HUES48 (cell line): Measurements from ENCODE around the gene ARHGAP23.
A peak's percentile ranks its signal among the peaks of the same experiment; 100 is the strongest.

Experiments used
- H3K27ac ChIP-seq: one replicate; pipeline ENCODE4 v1.7.0; 2013; ENCODE audit warnings: low read depth, low read length, inconsistent platforms
- H3K27me3 ChIP-seq: 2 replicates; pipeline ENCODE4 v1.6.1; 2013; ENCODE audit warnings: mild to moderate bottlenecking, low read length; ENCODE audit not compliant: control insufficient read depth, insufficient read depth
- H3K36me3 ChIP-seq: 2 replicates; pipeline ENCODE4 v1.6.1; 2013; ENCODE audit warnings: low read length; ENCODE audit not compliant: control insufficient read depth, insufficient read depth
- H3K4me1 ChIP-seq: 2 replicates; pipeline ENCODE4 v1.6.1; 2013; ENCODE audit warnings: mild to moderate bottlenecking, low read length; ENCODE audit not compliant: control insufficient read depth, insufficient read depth
- H3K4me3 ChIP-seq: 2 replicates; pipeline ENCODE4 v1.5.1; 2013; ENCODE audit warnings: mild to moderate bottlenecking, low read depth, low read length
- H3K9ac ChIP-seq: 2 replicates; pipeline ENCODE4 v1.6.1; 2013; ENCODE audit warnings: mild to moderate bottlenecking, low read depth, low read length, moderate library complexity
- H3K9me3 ChIP-seq: 2 replicates; pipeline ENCODE4 v1.6.1; 2013; ENCODE audit warnings: low read length; ENCODE audit not compliant: control insufficient read depth, insufficient read depth

ARHGAP23 gene

DNA sequence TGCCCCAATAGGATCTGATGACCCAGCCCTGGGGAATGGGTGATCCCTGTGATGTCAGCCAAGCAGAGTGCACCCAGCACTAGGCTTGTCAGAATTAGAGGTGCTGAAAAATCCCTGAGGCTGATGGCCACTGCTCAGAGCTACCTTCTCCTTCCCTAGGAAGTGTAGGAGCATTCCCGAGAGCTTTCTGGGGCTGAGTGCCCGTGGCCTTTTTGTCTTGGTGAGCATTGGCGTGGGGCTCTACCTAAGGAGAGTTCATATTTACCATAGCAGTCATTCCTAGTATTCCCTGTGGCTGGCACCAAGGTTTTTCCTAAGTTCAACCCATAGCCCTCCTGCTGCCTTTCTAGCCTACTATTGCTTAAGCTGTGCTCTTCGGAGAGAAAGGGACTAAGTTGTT, 22.6 kb upstream of the ARHGAP23 start:
- peaks cover 14% of the 10 kb centered on the region; the same call in 1 of the 2 replicates for H3K36me3 ChIP-seq
- no peak overlapping the region for H3K9ac ChIP-seq
- no peak overlapping the region for H3K27ac ChIP-seq
- peaks cover 23% of the 10 kb centered on the region for H3K4me1 ChIP-seq
- no peaks in the 10 kb centered on the region for H3K9me3 ChIP-seq
- H3K4me3 ChIP-seq = no peak overlapping the region
- H3K27me3 ChIP-seq = no peaks in the 10 kb centered on the region

DNA sequence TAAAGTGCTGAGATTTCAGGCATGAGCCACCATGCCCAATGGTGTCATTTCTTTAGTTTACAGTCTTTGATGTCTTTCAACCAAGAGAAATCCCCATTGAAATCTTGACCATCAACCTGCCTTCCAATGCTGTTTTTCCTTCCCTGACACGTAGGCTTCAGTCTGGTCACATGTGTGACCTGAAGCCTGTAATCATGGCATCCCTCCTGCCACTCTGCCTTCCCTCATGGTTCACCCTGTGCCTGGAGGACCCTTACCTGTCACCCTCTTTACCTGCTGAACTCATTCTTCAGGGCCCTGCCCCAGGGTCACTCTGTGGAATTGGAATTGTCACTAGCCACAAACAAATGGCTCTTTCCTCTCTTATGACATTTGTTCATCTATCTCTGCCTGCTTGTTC, 18.1 kb upstream of the ARHGAP23 start:
- Histone ChIP-seq H3K9ac (no peak overlapping the region), H3K27me3 (no peaks in the 10 kb centered on the region), H3K27ac (no peak overlapping the region), H3K4me3 (no peak overlapping the region), H3K36me3 (no peaks in the 10 kb centered on the region), H3K4me1 (peaks cover 4% of the 10 kb centered on the region), H3K9me3 (no peaks in the 10 kb centered on the region)

DNA sequence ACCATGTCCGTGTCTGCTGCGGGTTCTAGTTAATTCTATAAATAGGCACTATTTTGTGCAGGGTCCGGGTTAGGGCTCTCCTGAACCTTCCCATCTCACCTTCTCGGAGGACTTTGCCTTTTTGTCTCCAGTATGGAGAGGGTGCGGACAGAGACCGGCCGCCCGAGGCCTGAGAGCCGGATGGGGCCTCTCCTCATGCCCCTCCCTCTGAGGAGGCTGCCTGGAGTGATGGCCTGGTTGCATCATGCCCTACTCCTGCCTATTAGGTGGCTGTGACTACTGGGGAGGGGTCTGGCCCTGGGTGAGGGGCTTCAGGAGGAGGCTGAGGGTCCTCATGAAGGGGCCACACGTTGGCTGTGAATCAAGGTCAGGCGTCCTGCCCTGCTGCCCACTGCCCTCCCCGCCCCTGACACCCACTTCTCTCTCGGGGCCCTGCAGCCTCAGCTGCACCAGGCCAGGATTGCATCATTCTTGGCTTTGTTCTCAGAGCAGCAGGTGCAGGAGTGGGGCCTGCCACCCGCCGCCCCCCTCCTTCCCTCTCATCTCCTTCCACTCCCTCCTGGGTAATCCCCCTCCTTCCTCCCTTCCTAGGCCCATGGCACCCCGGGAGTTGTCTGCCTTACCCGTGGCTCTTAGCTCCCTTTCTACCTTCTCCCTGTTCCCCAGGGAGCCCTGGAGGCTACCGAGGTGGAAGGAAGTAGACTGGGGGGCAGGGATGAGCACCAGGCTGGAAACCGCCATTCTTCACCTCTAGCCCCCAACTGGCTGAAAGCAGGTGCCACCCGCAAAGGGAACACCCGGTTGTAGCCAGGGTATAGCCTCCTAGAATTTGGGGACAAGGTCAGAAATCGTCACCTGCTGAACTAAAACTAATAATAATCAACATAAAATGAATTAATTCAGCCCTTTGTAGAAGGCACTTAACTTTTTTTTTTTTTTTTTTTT, 12.7 kb upstream of the ARHGAP23 start:
- Histone ChIP-seq H3K9ac (peak overlapping the region; percentile 84), H3K4me3 (peak overlapping the region; percentile 45), H3K27me3 (peaks cover 24% of the 10 kb centered on the region), H3K4me1 (peaks cover 40% of the 10 kb centered on the region), H3K36me3 (no peaks in the 10 kb centered on the region), H3K27ac (peak overlapping the region; percentile 90), H3K9me3 (no peaks in the 10 kb centered on the region)

DNA sequence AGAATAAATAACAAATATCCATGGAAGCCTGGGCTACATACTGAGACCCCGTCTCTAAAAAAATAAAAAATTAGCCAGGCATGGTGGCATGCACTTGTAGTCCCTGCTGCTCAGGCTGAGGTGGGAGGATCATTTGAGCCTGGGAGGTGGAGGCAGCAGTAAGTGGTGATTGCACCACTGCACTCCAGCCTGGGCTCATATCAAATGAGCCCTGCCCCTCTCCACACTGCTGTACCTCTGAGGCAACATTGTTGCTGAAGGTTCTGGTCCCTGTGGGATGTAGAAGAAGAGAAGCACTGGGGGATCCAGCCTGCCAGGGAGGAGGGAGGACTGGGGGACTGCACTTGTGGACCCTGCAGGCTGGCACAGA, 11.4 kb upstream of the ARHGAP23 start:
- Histone ChIP-seq H3K27me3 (peaks cover 29% of the 10 kb centered on the region), H3K36me3 (no peaks in the 10 kb centered on the region), H3K9me3 (no peaks in the 10 kb centered on the region), H3K9ac (no peak overlapping the region), H3K4me3 (no peak overlapping the region), H3K27ac (no peak overlapping the region), H3K4me1 (peaks cover 52% of the 10 kb centered on the region)

DNA sequence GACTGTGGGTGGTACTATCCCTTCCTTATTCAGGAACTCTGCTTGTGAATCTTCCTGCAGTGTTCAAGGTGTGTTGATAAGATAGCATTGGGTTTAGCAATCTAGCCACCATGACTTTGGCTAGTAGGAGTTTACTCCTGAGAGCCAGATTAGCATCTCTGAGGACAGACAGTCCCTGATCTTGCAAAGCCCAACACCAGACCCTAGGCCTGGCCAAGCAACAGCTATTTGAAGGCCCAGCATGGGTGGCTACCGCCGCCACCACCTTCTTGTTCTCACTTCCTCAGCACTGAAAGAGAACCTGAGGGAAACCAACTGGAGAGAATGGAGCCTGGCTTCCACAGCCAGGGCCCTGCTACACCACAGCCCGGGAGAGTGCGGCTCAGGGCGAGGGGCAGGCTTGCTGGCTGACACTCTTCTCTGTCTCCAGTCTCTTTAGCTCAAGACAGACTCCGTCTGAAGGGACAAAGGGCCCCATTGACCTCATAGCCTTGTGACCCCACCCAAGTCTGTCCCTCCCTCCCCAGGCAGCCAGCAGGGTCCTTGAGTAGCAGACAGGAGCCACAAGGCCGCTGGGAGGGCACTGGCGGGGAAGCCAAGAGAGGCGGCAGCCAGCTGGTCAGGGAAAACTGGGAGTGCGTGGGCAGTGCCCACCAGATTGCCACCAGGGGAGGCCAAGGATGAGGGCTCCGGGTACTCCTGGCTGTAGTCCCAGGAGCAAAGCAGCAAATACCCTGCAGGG, 10.9 kb upstream of the ARHGAP23 start:
- H3K27ac ChIP-seq = no peak overlapping the region
- H3K9ac ChIP-seq = no peak overlapping the region
- no peak overlapping the region for H3K4me3 ChIP-seq
- H3K4me1 ChIP-seq = peaks cover 58% of the 10 kb centered on the region
- no peaks in the 10 kb centered on the region for H3K9me3 ChIP-seq
- peaks cover 29% of the 10 kb centered on the region for H3K27me3 ChIP-seq
- no peaks in the 10 kb centered on the region for H3K36me3 ChIP-seq

DNA sequence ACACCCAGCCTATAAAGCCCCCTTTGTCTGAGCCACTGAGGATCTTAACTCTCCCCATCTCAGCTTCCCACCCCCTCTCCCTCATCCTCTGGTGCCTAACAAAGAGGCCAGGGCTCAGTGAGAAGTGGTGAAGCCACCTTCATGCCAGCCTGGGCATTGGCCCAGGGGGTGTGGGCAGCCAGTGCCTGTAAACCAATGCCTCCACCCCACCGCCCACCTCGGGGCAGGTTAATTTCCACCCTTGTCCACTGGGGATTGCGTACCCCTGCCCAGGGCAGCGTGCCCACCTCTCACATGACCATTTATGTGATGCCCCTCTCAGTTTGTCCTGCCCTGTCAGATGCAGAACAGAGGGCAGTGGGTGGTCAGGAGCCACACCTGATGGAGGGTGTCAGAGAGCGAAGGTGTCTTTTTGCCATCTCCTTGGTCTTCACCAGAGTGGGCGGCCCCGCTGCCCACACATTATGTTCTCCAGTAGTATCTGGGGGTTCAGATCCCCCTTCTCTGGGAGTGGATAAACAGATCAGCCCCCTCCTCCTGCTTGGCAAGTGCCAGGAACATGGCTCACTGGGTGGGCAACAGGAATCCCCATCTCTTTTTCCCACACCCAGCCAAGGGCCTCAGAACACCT, 10.1 kb upstream of the ARHGAP23 start:
- peak overlapping the region; percentile 65; the same call in 1 of the 2 replicates for H3K4me3 ChIP-seq
- peaks cover 63% of the 10 kb centered on the region for H3K4me1 ChIP-seq
- no peak overlapping the region for H3K9ac ChIP-seq
- H3K27me3 ChIP-seq = peaks cover 29% of the 10 kb centered on the region
- H3K27ac ChIP-seq = no peak overlapping the region
- no peaks in the 10 kb centered on the region for H3K9me3 ChIP-seq
- H3K36me3 ChIP-seq = no peaks in the 10 kb centered on the region

DNA sequence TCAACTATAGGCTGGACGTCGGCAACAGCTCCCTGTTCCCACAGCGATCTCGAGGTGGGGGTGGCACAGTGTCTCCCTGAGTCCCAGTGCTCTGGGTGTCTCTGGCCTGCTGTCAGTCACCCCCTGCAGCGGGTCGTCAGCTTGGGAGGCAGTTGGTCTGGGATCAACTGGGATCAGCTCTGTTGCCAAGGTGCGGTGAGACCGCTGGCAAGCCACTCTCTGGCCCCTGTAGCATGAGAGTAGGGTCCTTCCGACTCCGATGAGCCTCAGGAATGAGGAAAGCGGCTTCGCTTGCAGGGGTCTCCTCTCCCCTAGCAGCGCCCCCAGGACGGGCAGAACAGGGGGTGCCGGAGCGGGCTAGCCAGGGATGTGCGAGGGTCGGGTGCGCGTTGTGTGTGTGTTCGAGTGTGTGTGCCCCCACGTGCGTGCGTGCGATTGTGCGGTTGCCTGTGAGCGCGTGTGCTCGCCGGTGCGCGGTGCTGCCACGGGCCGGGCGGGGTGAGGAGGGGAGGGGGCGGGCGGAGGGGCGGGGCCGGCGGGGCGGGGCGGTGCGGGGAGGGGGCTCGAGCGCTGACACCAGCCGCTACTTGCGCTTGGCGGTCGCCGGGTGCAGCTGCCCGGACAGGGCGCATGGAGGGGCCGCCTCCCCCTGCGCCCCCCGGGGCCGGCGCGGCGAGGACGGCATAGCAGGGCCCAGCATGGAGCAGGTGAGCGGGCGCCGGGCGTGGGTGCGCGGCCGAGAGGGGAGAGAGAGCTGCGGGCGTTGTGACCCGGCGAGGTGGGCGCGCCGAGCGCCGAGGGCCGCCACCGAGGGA, 9.4 kb upstream of the ARHGAP23 start:
- peaks cover 65% of the 10 kb centered on the region for H3K4me1 ChIP-seq
- no peak overlapping the region for H3K27ac ChIP-seq
- peak overlapping the region; percentile 65 for H3K4me3 ChIP-seq

DNA sequence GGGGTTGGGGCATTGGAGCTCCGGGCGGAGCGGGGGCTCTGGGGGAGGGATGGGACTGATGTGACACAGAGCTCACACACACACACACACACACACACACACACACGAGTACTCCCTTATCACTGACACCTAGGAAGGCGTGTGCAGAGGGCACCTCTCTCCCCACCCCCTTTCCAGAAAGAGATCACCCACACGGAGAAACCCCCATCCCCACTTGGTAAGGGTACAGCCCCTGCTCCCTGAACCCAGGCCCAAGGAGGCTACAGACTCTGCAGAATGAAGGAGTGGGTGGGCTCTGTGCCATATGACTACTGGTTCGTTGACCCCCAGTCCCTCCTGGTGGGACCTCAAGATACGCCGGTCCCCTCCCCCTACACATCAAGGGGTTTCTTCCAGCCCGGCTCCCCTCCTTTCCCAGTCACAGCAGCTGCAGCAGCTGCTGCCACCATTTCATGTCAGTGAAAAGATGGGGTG, 8.7 kb upstream of the ARHGAP23 start:
- Histone ChIP-seq H3K9me3 (no peaks in the 10 kb centered on the region), H3K9ac (no peak overlapping the region), H3K4me1 (peaks cover 71% of the 10 kb centered on the region), H3K27me3 (peaks cover 29% of the 10 kb centered on the region), H3K36me3 (no peaks in the 10 kb centered on the region), H3K27ac (no peak overlapping the region), H3K4me3 (peak overlapping the region; percentile 59)

More for the DNA sequence above, 9.4 kb upstream of the ARHGAP23 start:
- H3K9me3 ChIP-seq = no peaks in the 10 kb centered on the region
- peaks cover 29% of the 10 kb centered on the region for H3K27me3 ChIP-seq
- H3K36me3 ChIP-seq = no peaks in the 10 kb centered on the region
- no peak overlapping the region for H3K9ac ChIP-seq

DNA sequence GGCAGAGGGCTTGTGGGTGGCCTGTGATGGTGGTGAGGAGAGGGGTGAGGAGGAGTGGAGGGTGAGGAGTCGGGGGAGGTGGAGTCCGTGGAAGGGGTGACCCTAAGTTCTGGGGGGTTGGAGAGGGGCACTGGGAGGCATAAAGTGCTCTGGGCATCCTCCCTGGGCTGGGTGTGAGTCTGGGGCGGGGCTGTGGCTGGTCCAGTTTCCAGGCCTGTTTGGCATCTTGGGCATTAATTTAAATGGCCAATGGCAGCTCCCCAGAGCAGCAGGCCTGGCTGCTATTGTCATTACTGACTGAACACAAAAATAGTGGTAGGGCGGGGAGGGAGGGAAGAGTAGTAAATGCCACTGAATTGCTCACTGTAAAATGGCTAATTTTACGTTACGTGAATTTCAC, 7.7 kb upstream of the ARHGAP23 start:
- Histone ChIP-seq H3K36me3 (no peaks in the 10 kb centered on the region), H3K27me3 (peaks cover 29% of the 10 kb centered on the region), H3K27ac (no peak overlapping the region), H3K4me3 (no peak overlapping the region), H3K9ac (no peak overlapping the region), H3K4me1 (peaks cover 67% of the 10 kb centered on the region), H3K9me3 (no peaks in the 10 kb centered on the region)

DNA sequence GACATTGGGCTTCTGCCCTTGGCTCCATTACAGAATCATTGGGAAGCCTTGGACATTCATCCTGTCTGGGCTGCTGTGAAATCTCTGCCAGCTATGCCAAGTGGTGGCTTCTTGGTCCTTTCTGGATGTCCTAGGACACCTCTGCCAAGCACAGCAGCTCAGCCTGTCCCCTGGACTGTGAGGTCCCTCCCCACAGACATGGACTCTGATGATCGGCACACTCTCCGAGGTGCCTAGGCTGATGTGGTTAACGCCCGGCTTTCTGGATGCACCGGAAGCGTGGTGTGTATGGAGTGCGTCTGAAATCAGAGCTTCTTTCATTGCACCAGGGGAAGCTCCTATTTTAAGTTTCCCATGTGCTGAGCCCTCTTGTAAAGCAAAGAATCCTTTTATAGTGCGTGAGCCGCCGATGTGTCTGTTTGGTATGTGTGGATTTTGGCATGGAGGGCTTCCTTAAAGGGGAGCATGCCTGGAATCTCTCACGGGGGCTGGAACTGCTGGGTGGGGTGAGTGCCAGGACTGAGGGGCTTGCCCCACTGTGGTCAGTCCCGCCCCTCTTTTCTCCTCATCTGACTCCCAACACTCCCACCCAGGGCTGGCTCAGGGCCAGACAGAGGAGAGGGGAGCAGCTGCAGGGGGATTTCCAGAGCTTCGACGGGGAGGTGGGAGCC, 7.0 kb upstream of the ARHGAP23 start:
- Histone ChIP-seq H3K4me1 (peaks cover 66% of the 10 kb centered on the region), H3K4me3 (no peak overlapping the region), H3K36me3 (no peaks in the 10 kb centered on the region), H3K9ac (no peak overlapping the region), H3K27me3 (peaks cover 29% of the 10 kb centered on the region), H3K27ac (no peak overlapping the region), H3K9me3 (no peaks in the 10 kb centered on the region)
